ENCODE measurements around the gene CCL25. TPM values are rescaled to one million over a fixed set of nuclear protein-coding genes. Genes with fewer than 3 reads are reported as not detected.

The CCL25 gene
- polyA plus RNA-seq, 1 donor, result 1,345 TPM

- peak overlapping the region; percentile 27 for H3K27ac ChIP-seq (ENCODE audit: low read length)
- no peaks in the 10 kb centered on the region for H3K27me3 ChIP-seq (ENCODE audit: control insufficient read depth, insufficient read depth, low read length)
- peaks cover 17% of the 10 kb centered on the region for H3K9me3 ChIP-seq (ENCODE audit: control insufficient read depth, low read depth, low read length)
- peaks cover 16% of the 10 kb centered on the region for H3K36me3 ChIP-seq (ENCODE audit: control insufficient read depth, insufficient read depth, low read length)
- no peak overlapping the region for H3K4me3 ChIP-seq (ENCODE audit: low read length)
- 67% methylated on average over 1 of the region's 24 CpGs for whole genome bisulfite sequencing (ENCODE audit: insufficient coverage, low lambda C conversion rate)
- peak; percentile 37 to 80 for DNase-seq
- H3K4me1 ChIP-seq (ENCODE audit: control insufficient read depth, insufficient read depth, low read length), result peaks cover 9% of the 10 kb centered on the region
Observed at GRCh38 chr19:8064911-8065874, 12.6 kb downstream of the CCL25 start.

GRCh38 chr19:8065875-8066261 lies 13.3 kb downstream of the CCL25 start:
- DNase-seq, result no peak
- no peaks in the 10 kb centered on the region for H3K27me3 ChIP-seq (ENCODE audit: control insufficient read depth, insufficient read depth, low read length)
- WGBS (ENCODE audit: insufficient coverage, low lambda C conversion rate), result no CpG with 5 or more reads among the region's 20 CpGs

DNA sequence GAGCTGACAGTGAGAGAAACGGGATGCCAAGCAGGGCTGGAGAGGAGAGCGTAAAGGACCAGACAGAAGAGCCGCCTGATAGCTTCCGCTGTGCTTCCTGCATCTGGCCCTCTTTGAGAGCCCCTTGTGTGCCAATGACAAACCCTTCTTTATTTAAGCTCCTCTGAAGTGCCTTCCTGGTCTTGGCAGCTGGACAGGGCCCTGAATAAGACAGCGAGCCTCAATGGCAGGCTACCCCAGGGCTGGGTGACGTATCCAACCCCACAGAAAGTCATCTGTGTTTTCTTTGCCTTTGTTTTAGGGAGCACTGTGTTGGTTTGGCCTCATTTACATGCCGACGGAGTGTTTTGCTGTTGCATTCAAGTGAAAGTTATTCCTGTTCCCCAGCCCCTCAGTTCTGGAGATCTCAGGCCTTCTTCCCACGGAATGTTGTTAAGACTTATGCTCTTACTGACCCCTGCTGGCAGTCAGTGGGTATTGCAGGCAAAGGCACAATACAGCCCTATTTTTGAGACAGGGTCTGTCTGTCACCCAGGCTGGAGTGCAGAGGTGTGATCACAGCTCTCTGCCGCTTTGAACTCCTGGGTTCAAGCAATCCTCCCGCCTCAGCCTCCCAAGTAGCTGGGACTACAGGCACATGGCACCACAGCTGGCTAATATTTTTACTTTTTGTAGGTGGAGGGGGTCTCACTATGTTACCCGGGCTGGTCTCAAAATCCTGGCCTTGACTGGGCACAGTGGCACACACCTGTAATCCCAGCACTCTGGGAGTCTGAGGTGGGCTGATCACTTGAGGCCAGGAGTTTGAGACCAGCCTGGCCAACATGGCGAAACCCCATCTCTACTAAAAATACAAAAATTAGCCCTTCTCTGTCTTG lies 16.8 kb downstream of the CCL25 start:
- peaks cover 17% of the 10 kb centered on the region for H3K9me3 ChIP-seq (ENCODE audit: control insufficient read depth, low read depth, low read length)
- no CpG with 5 or more reads among the region's 13 CpGs for WGBS (ENCODE audit: insufficient coverage, low lambda C conversion rate)
- DNase-seq, result no peak
- no peak overlapping the region for H3K4me3 ChIP-seq (ENCODE audit: low read length)
- no peaks in the 10 kb centered on the region for H3K27me3 ChIP-seq (ENCODE audit: control insufficient read depth, insufficient read depth, low read length)
- H3K4me1 ChIP-seq (ENCODE audit: control insufficient read depth, insufficient read depth, low read length), result peaks cover 9% of the 10 kb centered on the region
- H3K36me3 ChIP-seq (ENCODE audit: control insufficient read depth, insufficient read depth, low read length), result no peaks in the 10 kb centered on the region
- no peak overlapping the region for H3K27ac ChIP-seq (ENCODE audit: low read length)

More at GRCh38 chr19:8065875-8066261, 13.3 kb downstream of the CCL25 start:
- Histone ChIP-seq H3K4me3 (ENCODE audit: low read length) (no peak overlapping the region), H3K9me3 (ENCODE audit: control insufficient read depth, low read depth, low read length) (peaks cover 17% of the 10 kb centered on the region), H3K27ac (ENCODE audit: low read length) (peak overlapping the region; percentile 27), H3K4me1 (ENCODE audit: control insufficient read depth, insufficient read depth, low read length) (peaks cover 9% of the 10 kb centered on the region), H3K36me3 (ENCODE audit: control insufficient read depth, insufficient read depth, low read length) (peaks cover 13% of the 10 kb centered on the region)

GRCh38 chr19:8071912-8072311 lies 19.4 kb downstream of the CCL25 start:
- no CpG with 5 or more reads among the region's 15 CpGs for WGBS (ENCODE audit: insufficient coverage, low lambda C conversion rate)
- no peak for DNase-seq
- Histone ChIP-seq H3K4me1 (ENCODE audit: control insufficient read depth, insufficient read depth, low read length) (no peaks in the 10 kb centered on the region), H3K27me3 (ENCODE audit: control insufficient read depth, insufficient read depth, low read length) (no peaks in the 10 kb centered on the region), H3K9me3 (ENCODE audit: control insufficient read depth, low read depth, low read length) (peaks cover 13% of the 10 kb centered on the region), H3K4me3 (ENCODE audit: low read length) (no peak overlapping the region), H3K27ac (ENCODE audit: low read length) (no peak overlapping the region), H3K36me3 (ENCODE audit: control insufficient read depth, insufficient read depth, low read length) (no peaks in the 10 kb centered on the region)

DNA sequence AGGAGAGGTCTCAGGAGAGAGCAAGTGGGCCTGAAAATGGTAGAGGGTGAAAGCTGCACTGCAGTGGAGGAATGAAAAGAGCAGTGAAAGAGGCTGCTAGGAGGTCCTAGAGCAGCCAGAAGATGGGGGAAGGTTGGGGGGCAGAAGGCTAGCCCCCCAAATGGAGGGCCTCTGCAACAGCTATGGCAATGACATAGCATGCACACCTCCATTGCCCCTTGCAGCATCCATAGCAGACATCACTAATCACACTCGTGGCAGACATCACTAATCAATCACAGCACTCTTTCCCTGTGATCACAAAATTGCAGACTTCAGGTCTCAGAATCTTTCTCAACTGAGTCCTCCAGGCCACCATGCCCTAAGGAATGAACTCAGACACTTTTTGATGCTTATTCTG lies 21.9 kb downstream of the CCL25 start:
- Histone ChIP-seq H3K4me3 (ENCODE audit: low read length) (no peak overlapping the region), H3K36me3 (ENCODE audit: control insufficient read depth, insufficient read depth, low read length) (no peaks in the 10 kb centered on the region), H3K27ac (ENCODE audit: low read length) (no peak overlapping the region), H3K9me3 (ENCODE audit: control insufficient read depth, low read depth, low read length) (peaks cover 6% of the 10 kb centered on the region), H3K4me1 (ENCODE audit: control insufficient read depth, insufficient read depth, low read length) (no peaks in the 10 kb centered on the region), H3K27me3 (ENCODE audit: control insufficient read depth, insufficient read depth, low read length) (no peaks in the 10 kb centered on the region)
- WGBS (ENCODE audit: insufficient coverage, low lambda C conversion rate), result no CpG with 5 or more reads among the region's 1 CpG
- DNase-seq, result no peak

GRCh38 chr19:8075158-8076074 lies 22.9 kb downstream of the CCL25 start:
- WGBS (ENCODE audit: insufficient coverage, low lambda C conversion rate), result 60% methylated on average over 2 of the region's 13 CpGs
- Histone ChIP-seq H3K36me3 (ENCODE audit: control insufficient read depth, insufficient read depth, low read length) (no peaks in the 10 kb centered on the region), H3K4me3 (ENCODE audit: low read length) (no peak overlapping the region), H3K9me3 (ENCODE audit: control insufficient read depth, low read depth, low read length) (no peaks in the 10 kb centered on the region), H3K27ac (ENCODE audit: low read length) (no peak overlapping the region), H3K27me3 (ENCODE audit: control insufficient read depth, insufficient read depth, low read length) (no peaks in the 10 kb centered on the region), H3K4me1 (ENCODE audit: control insufficient read depth, insufficient read depth, low read length) (no peaks in the 10 kb centered on the region)
- DNase-seq, result no peak

DNA sequence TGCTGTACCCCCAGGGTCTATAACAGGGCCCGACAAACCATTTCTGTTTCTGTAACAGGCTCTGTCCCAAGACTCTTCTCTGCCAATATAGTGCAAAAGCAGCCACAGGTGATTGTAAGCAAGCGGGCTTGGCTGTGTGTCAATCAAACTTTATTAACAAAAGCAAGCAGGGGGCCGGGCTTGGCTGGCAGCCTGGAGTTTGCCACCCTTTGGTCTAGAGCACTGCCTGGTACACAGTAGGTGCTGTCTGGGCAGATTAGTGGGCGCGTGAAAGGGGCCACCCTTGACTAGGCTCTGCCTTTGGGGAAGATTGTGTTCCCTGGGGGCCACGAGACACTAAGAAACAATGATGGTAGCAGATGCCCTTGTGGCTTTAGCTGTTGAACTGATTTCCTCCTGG lies 27.4 kb downstream of the CCL25 start:
- Histone ChIP-seq H3K4me3 (ENCODE audit: low read length) (no peak overlapping the region), H3K36me3 (ENCODE audit: control insufficient read depth, insufficient read depth, low read length) (no peaks in the 10 kb centered on the region), H3K4me1 (ENCODE audit: control insufficient read depth, insufficient read depth, low read length) (peaks cover under 1% of the 10 kb centered on the region), H3K9me3 (ENCODE audit: control insufficient read depth, low read depth, low read length) (peaks cover 2% of the 10 kb centered on the region), H3K27ac (ENCODE audit: low read length) (no peak overlapping the region), H3K27me3 (ENCODE audit: control insufficient read depth, insufficient read depth, low read length) (no peaks in the 10 kb centered on the region)
- no peak for DNase-seq
- WGBS (ENCODE audit: insufficient coverage, low lambda C conversion rate), result no CpG with 5 or more reads among the region's 6 CpGs

GRCh38 chr19:8080832-8081231 lies 28.3 kb downstream of the CCL25 start:
- Histone ChIP-seq H3K36me3 (ENCODE audit: control insufficient read depth, insufficient read depth, low read length) (no peaks in the 10 kb centered on the region), H3K4me1 (ENCODE audit: control insufficient read depth, insufficient read depth, low read length) (peaks cover 7% of the 10 kb centered on the region), H3K9me3 (ENCODE audit: control insufficient read depth, low read depth, low read length) (peaks cover 2% of the 10 kb centered on the region), H3K27me3 (ENCODE audit: control insufficient read depth, insufficient read depth, low read length) (no peaks in the 10 kb centered on the region), H3K27ac (ENCODE audit: low read length) (no peak overlapping the region), H3K4me3 (ENCODE audit: low read length) (no peak overlapping the region)
- no CpG with 5 or more reads among the region's 12 CpGs for WGBS (ENCODE audit: insufficient coverage, low lambda C conversion rate)
- DNase-seq, result no peak

DNA sequence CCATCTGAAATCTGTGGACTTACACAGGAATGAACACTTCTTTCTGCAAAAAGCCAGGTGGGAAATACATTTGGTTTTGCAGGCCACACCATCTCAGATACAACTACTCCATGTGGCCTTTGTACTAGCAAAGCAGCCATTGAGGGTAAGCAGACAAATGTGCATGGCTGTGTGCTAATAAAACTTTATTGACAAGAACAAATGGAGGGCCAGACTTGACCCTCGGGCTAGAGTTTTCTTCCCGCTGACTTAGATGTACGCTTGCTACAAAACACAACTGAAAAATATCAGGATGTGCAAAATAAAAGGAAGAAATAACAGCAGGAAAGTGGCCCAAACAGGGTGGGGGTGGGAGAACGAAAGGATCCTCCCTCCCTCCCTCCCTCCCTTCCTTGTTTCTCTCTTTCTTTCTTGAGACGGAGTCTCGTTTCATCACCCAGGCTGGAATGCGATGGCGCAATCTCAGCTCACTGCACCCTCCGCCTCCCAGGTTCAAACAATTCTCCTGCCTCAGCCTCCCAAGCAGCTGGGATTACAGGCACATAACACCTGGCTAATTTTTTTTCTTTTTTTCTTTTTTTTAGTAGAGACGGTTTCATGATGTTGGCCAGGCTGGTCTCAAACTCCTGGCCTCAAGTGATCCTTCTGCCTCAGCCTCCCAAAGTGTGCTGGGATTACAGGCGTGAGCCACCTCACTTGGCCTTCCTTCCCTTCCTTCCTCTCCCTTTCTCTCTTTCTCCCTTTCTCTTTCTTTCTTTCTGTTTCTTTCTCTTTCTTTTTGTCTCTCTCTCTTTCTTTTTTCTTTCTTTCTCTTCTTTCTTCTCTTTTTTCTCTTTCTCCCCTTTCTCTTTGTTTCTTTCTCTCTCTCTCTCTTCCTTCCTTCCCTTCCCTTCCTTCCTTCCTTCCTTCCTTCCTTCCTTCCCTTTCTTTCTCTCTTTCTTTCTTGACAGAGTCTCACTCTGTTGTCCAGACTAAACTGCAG lies 29.3 kb downstream of the CCL25 start:
- Histone ChIP-seq H3K4me1 (ENCODE audit: control insufficient read depth, insufficient read depth, low read length) (peaks cover 14% of the 10 kb centered on the region), H3K36me3 (ENCODE audit: control insufficient read depth, insufficient read depth, low read length) (no peaks in the 10 kb centered on the region), H3K4me3 (ENCODE audit: low read length) (no peak overlapping the region), H3K9me3 (ENCODE audit: control insufficient read depth, low read depth, low read length) (peaks cover 2% of the 10 kb centered on the region), H3K27me3 (ENCODE audit: control insufficient read depth, insufficient read depth, low read length) (no peaks in the 10 kb centered on the region), H3K27ac (ENCODE audit: low read length) (no peak overlapping the region)
- WGBS (ENCODE audit: insufficient coverage, low lambda C conversion rate), result 100% methylated on average over 2 of the region's 11 CpGs
- DNase-seq, result no peak
